Uterine smooth muscle cell (primary cell): Measurements from ENCODE around the gene RAB6D. TPM values are rescaled to one million over a fixed set of nuclear protein-coding genes. Genes with fewer than 3 reads are reported as not detected.

Experiments
- total RNA-seq: library from RNA; depleted of rRNA; stranded (reverse); fragments of >200 nt; gene quantifications from 2 replicates; pipeline ENCODE4 v1.2.3, GENCODE V29; 2014

RAB6D gene
- total RNA-seq = not detected in 2 replicates

GRCh38 chr2:131363703-131364186, at the start of gene RAB6D:
Gene RAB6D (minus strand): TSS chr2:131364168. CDS start chr2:131363720, 448 bp downstream.

Other genes starting within 250 kb of the RAB6D start
- under 0.01 and 0.11 TPM in 2 replicates for gene POTEE, start 154.6 kb downstream of the RAB6D start, total RNA-seq
- not detected in 2 replicates for gene TUBA3D, start 112.0 kb upstream of the RAB6D start, total RNA-seq
- gene MZT2A, start 128.2 kb upstream of the RAB6D start, total RNA-seq = 71.1 and 123 TPM in 2 replicates
- 11.9 and 12.4 TPM in 2 replicates for gene CCDC74A, start 163.7 kb upstream of the RAB6D start, total RNA-seq